Measurements from ENCODE around the gene FGD5. TPM values are rescaled to one million over a fixed set of nuclear protein-coding genes. Genes with fewer than 3 reads are reported as not detected.

FGD5 gene
- total RNA-seq, 1 donor from 2014 or later = 16.2 TPM

GRCh38 chr3:14892226-14892625, 73.5 kb downstream of the FGD5 start:
- no peak for TF ChIP-seq POLR2AphosphoS5 (IDR thresholded peaks at IDR 0.05; ENCODE audit: insufficient read depth in 1 of 2, low read depth in 1 of 2)
- no peak for TF ChIP-seq CTCF (IDR thresholded peaks at IDR 0.05)
- TF ChIP-seq POLR2A (IDR thresholded peaks at IDR 0.05) = no peak
- DNase-seq (ENCODE audit: extremely low spot score in 2 of 2) = no peak
- intact Hi-C loops (cut with DNase I) = no loop called here

GRCh38 chr3:14894085-14894484, 75.3 kb downstream of the FGD5 start:
- Histone ChIP-seq H3K4me1 (no peaks in the 10 kb centered on the region), H3K27me3 (no peaks in the 10 kb centered on the region), H3K27ac (no peak overlapping the region), H3K4me3 (no peak overlapping the region), H3K36me3 (no peaks in the 10 kb centered on the region), H3K9me3 (no peaks in the 10 kb centered on the region)
- intact Hi-C loops (cut with DNase I) = no loop called here
- TF ChIP-seq POLR2AphosphoS5 (IDR thresholded peaks at IDR 0.05; ENCODE audit: insufficient read depth in 1 of 2, low read depth in 1 of 2) (no peak), POLR2A (IDR thresholded peaks at IDR 0.05) (no peak), CTCF (IDR thresholded peaks at IDR 0.05) (no peak)
- no peak for DNase-seq (ENCODE audit: extremely low spot score in 2 of 2)

More at GRCh38 chr3:14892226-14892625, 73.5 kb downstream of the FGD5 start:
- H3K4me1 ChIP-seq = no peaks in the 10 kb centered on the region
- no peak overlapping the region for H3K4me3 ChIP-seq
- no peaks in the 10 kb centered on the region for H3K9me3 ChIP-seq
- H3K36me3 ChIP-seq = no peaks in the 10 kb centered on the region
- no peak overlapping the region for H3K27ac ChIP-seq
- H3K27me3 ChIP-seq = no peaks in the 10 kb centered on the region

- Histone ChIP-seq H3K36me3 (no peaks in the 10 kb centered on the region), H3K4me1 (peaks cover 3% of the 10 kb centered on the region), H3K27ac (no peak overlapping the region), H3K27me3 (no peaks in the 10 kb centered on the region), H3K9me3 (no peaks in the 10 kb centered on the region), H3K4me3 (no peak overlapping the region)
- intact Hi-C loops (cut with DNase I) = no loop called here
- no peak for DNase-seq (ENCODE audit: extremely low spot score in 2 of 2)
- TF ChIP-seq POLR2A (IDR thresholded peaks at IDR 0.05) = no peak
- no peak for TF ChIP-seq CTCF (IDR thresholded peaks at IDR 0.05)
- TF ChIP-seq POLR2AphosphoS5 (IDR thresholded peaks at IDR 0.05; ENCODE audit: insufficient read depth in 1 of 2, low read depth in 1 of 2) = no peak
These were observed 78.5 kb downstream of the FGD5 start for GRCh38 chr3:14897266-14897665.

GRCh38 chr3:14898929-14899328, 80.2 kb downstream of the FGD5 start:
- TF ChIP-seq CTCF (IDR thresholded peaks at IDR 0.05) (no peak), POLR2AphosphoS5 (IDR thresholded peaks at IDR 0.05; ENCODE audit: insufficient read depth in 1 of 2, low read depth in 1 of 2) (no peak), POLR2A (IDR thresholded peaks at IDR 0.05) (no peak)
- no peaks in the 10 kb centered on the region for H3K27me3 ChIP-seq
- no peak overlapping the region for H3K27ac ChIP-seq
- intact Hi-C loops (cut with DNase I) = no loop called here
- DNase-seq (ENCODE audit: extremely low spot score in 2 of 2) = no peak
- H3K36me3 ChIP-seq = no peaks in the 10 kb centered on the region
- no peak overlapping the region for H3K4me3 ChIP-seq
- H3K9me3 ChIP-seq = no peaks in the 10 kb centered on the region
- peaks cover 9% of the 10 kb centered on the region for H3K4me1 ChIP-seq

GRCh38 chr3:14899993-14900618, 81.3 kb downstream of the FGD5 start:
- Histone ChIP-seq H3K27ac (no peak overlapping the region), H3K9me3 (no peaks in the 10 kb centered on the region), H3K36me3 (no peaks in the 10 kb centered on the region), H3K4me3 (no peak overlapping the region), H3K4me1 (peaks cover 9% of the 10 kb centered on the region), H3K27me3 (no peaks in the 10 kb centered on the region)
- TF ChIP-seq POLR2AphosphoS5 (IDR thresholded peaks at IDR 0.05; ENCODE audit: insufficient read depth in 1 of 2, low read depth in 1 of 2) (no peak), CTCF (IDR thresholded peaks at IDR 0.05) (no peak), POLR2A (IDR thresholded peaks at IDR 0.05) (no peak)
- no peak for DNase-seq (ENCODE audit: extremely low spot score in 2 of 2)
- intact Hi-C loops (cut with DNase I) = no loop called here

Measured in vagina (tissue), 2 donors.